Aorta (tissue), 5 donors: ENCODE results near the gene CELSR1. TPM values are rescaled to one million over a fixed set of nuclear protein-coding genes. Genes with fewer than 3 reads are reported as not detected.
"Not testable (repeated sequence)": the region's sequence is repeated elsewhere in the genome, so short reads cannot be mapped to it uniquely, and the experiment has no call there.

Source experiments
- ATAC-seq: fragments of 200-7000 bp; cut with Tn5 transposase; one replicate; pipeline ENCODE4 v1.9.1; 2022; ENCODE audit warnings: moderate library complexity; ENCODE audit not compliant: low FRiP score
- DNase-seq, 2 donors: peaks; one replicate each; pipeline ENCODE4 v3.0.0-alpha.2; 2020
- H3K27ac ChIP-seq, 2 donors: one replicate each; pipeline ENCODE4 v1.5.1; 2013; ENCODE audit warnings: low read length in 2 of 2, mild to moderate bottlenecking in 2 of 2, moderate library complexity in 2 of 2, control low read depth in 1 of 2, inconsistent platforms in 1 of 2, low read depth in 1 of 2
- H3K27me3 ChIP-seq, 2 donors: one replicate each; pipeline ENCODE4 v1.6.1; 2013; ENCODE audit warnings: control low read depth in 1 of 2, low read length in 1 of 2, mild to moderate bottlenecking in 1 of 2, moderate library complexity in 1 of 2; ENCODE audit not compliant: insufficient read depth in 2 of 2, control insufficient read depth in 1 of 2
- H3K36me3 ChIP-seq, 2 donors: one replicate each; pipeline ENCODE4 v1.6.1; 2013; ENCODE audit warnings: control low read depth in 1 of 2, low read length in 1 of 2, mild to moderate bottlenecking in 1 of 2; ENCODE audit not compliant: insufficient read depth in 2 of 2, control insufficient read depth in 1 of 2
- H3K4me1 ChIP-seq, 2 donors: one replicate each; pipeline ENCODE4 v1.6.1; 2013; ENCODE audit warnings: low read length in 2 of 2, control low read depth in 1 of 2, mild to moderate bottlenecking in 1 of 2, moderate library complexity in 1 of 2; ENCODE audit not compliant: insufficient read depth in 2 of 2, control insufficient read depth in 1 of 2
- H3K4me3 ChIP-seq, 2 donors: one replicate each; pipeline ENCODE4 v1.5.1; 2013; ENCODE audit warnings: low read length in 2 of 2, control low read depth in 1 of 2, mild to moderate bottlenecking in 1 of 2
- H3K9me3 ChIP-seq: one replicate; pipeline ENCODE4 v1.6.1; 2013; ENCODE audit warnings: mild to moderate bottlenecking, low read length; ENCODE audit not compliant: control insufficient read depth
- WGBS, 2 donors: extraction: QIAGEN DNeasy Blood & Tissue Kit; methylation state at CpG; one replicate each; pipeline ENCODE4 v1.1.7; 2013; 5-methylcytosine and 5-hydroxymethylcytosine counted together
- intact Hi-C, 2 donors: fragments of 100-400 bp; cut with DNase I; formaldehyde crosslinking; loops; one replicate each; pipeline versions ENCODE4 v1.14.2 to v1.15.0; 2022
- polyA plus RNA-seq, 2 donors: library from polyadenylated mRNA; stranded (reverse); fragments of 200-250 nt; gene quantifications; one replicate each; pipeline ENCODE4 v1.2.3, GENCODE V29; 2013
- total RNA-seq, 2 donors: library from RNA; stranded (reverse); fragmentation: NEBNext Ultra II Directional; extraction: Animal tissue kit (Norgen Biotek cat#: 25700); gene quantifications; one replicate each; pipeline ENCODE4 v1.2.1, GENCODE V29; 2021
- donor health status: healthy with polysubstance abuse.
- donor health status: Bipolar disorder and iron deficiency.
- donor health status: DM: no; HTN: no; CAD: no.
- donor health status: DM: no; HTN: no; CAD: no.
- donor health status: DM: yes; HTN: yes; CAD: no.

Gene CELSR1
- total and polyA plus RNA-seq, 4 donors: 0.15 to 3.0 (median 1.3) TPM

GRCh38 chr22:46397049-46397448 lies 140.4 kb downstream of the CELSR1 start:
- ATAC-seq, H3K27ac ChIP-seq, H3K36me3 ChIP-seq, H3K9me3 ChIP-seq, DNase-seq, intact Hi-C loops, H3K4me1 ChIP-seq, H3K4me3 ChIP-seq, H3K27me3 ChIP-seq: not testable (repeated sequence)
- WGBS, 2 donors: 86 to 93% methylated on average over 5 of the region's 5 CpGs

- Histone ChIP-seq H3K27ac (no peak overlapping the region), H3K27me3 (no peaks in the 10 kb centered on the region), H3K4me3 (no peak overlapping the region), H3K36me3 (no peaks in the 10 kb centered on the region), H3K4me1 (no peaks in the 10 kb centered on the region), H3K9me3 (no peaks in the 10 kb centered on the region)
- ATAC-seq (no peak), DNase-seq (no peak)
- intact Hi-C loops: no loop called here
- 94 to 95% methylated on average over 13 of the region's 13 CpGs for WGBS, 2 donors
These were observed 142.3 kb downstream of the CELSR1 start for GRCh38 chr22:46395145-46395544.

- DNase-seq (no peak), ATAC-seq (no peak)
- no peaks in the 10 kb centered on the region for H3K4me1 ChIP-seq
- no peaks in the 10 kb centered on the region for H3K9me3 ChIP-seq
- no peak overlapping the region for H3K4me3 ChIP-seq
- H3K36me3 ChIP-seq: no peaks in the 10 kb centered on the region
- intact Hi-C loops: no loop called here
- no peaks in the 10 kb centered on the region for H3K27me3 ChIP-seq
- H3K27ac ChIP-seq: no peak overlapping the region
- 94 to 95% methylated on average over 14 of the region's 14 CpGs for WGBS, 2 donors
These were observed 142.8 kb downstream of the CELSR1 start for GRCh38 chr22:46394622-46395021.

- DNase-seq: no peak
- intact Hi-C loops: no loop called here
- WGBS, 2 donors: 82 to 83% methylated on average over 14 of the region's 14 CpGs
- no peaks in the 10 kb centered on the region for H3K9me3 ChIP-seq
- no peaks in the 10 kb centered on the region for H3K36me3 ChIP-seq
- H3K27me3 ChIP-seq: no peaks in the 10 kb centered on the region
- no peak for ATAC-seq
- H3K27ac ChIP-seq: no peak overlapping the region
- no peak overlapping the region for H3K4me3 ChIP-seq
- no peaks in the 10 kb centered on the region for H3K4me1 ChIP-seq
These were observed 143.5 kb downstream of the CELSR1 start for GRCh38 chr22:46393873-46394272.

GRCh38 chr22:46392137-46392844 lies 145.1 kb downstream of the CELSR1 start:
- Histone ChIP-seq H3K36me3 (no peaks in the 10 kb centered on the region), H3K4me1 (no peaks in the 10 kb centered on the region), H3K4me3 (no peak overlapping the region), H3K27me3 (no peaks in the 10 kb centered on the region), H3K27ac (no peak overlapping the region), H3K9me3 (no peaks in the 10 kb centered on the region)
- ATAC-seq (no peak), DNase-seq (no peak)
- intact Hi-C loops: no loop called here
- 91 to 92% methylated on average over 16 of the region's 16 CpGs for WGBS, 2 donors

GRCh38 chr22:46391486-46392136 lies 145.8 kb downstream of the CELSR1 start:
- ATAC-seq: no peak
- Histone ChIP-seq H3K9me3 (no peaks in the 10 kb centered on the region), H3K36me3 (no peaks in the 10 kb centered on the region), H3K4me3 (no peak overlapping the region), H3K27me3 (no peaks in the 10 kb centered on the region), H3K27ac (no peak overlapping the region), H3K4me1 (no peaks in the 10 kb centered on the region)
- intact Hi-C loops: no loop called here
- DNase-seq: no peak
- 90 to 93% methylated on average over 36 of the region's 36 CpGs for WGBS, 2 donors

GRCh38 chr22:46390652-46391301 lies 146.6 kb downstream of the CELSR1 start:
- DNase-seq (peak in 1 of 2 donors; percentile 73), ATAC-seq (no peak)
- 65 to 75% methylated on average over 32 of the region's 32 CpGs for whole genome bisulfite sequencing, 2 donors
- Histone ChIP-seq H3K36me3 (no peaks in the 10 kb centered on the region), H3K4me1 (no peaks in the 10 kb centered on the region), H3K4me3 (no peak overlapping the region), H3K27ac (no peak overlapping the region), H3K27me3 (no peaks in the 10 kb centered on the region), H3K9me3 (no peaks in the 10 kb centered on the region)
- intact Hi-C loops: no loop called here

- Histone ChIP-seq H3K36me3 (no peaks in the 10 kb centered on the region), H3K4me1 (no peaks in the 10 kb centered on the region), H3K9me3 (no peaks in the 10 kb centered on the region), H3K4me3 (no peak overlapping the region), H3K27me3 (no peaks in the 10 kb centered on the region), H3K27ac (no peak overlapping the region)
- intact Hi-C loops: no loop called here
- no peak for DNase-seq
- 84 to 85% methylated on average over 20 of the region's 20 CpGs for WGBS, 2 donors
- no peak for ATAC-seq
These were observed 147.2 kb downstream of the CELSR1 start for GRCh38 chr22:46390105-46390651.
